G401 (cell line): ENCODE measurements around the gene XPO1. TPM values are rescaled to one million over a fixed set of nuclear protein-coding genes. Genes with fewer than 3 reads are reported as not detected.
"Not testable (repeated sequence)": the region's sequence is repeated elsewhere in the genome, so short reads cannot be mapped to it uniquely, and the experiment has no call there.

Source experiments
- DNase-seq: peaks from one replicate; pipeline ENCODE4 v3.0.0-alpha.2; 2015; ENCODE audit warnings: low spot score
- in situ Hi-C: cut with HindIII; loops from 2 replicates; pipeline ENCODE4 v1.10.0; 2016; ENCODE audit warnings: low sequenced_read_pairs, mixed read lengths
- total RNA-seq: library from RNA; depleted of rRNA; stranded (reverse); fragments of >200 nt; shearing (Covaris generic); gene quantifications from 2 replicates; pipeline ENCODE4 v1.2.3, GENCODE V29; 2014; rRNA removed

The XPO1 gene
- 201 and 217 TPM in 2 replicates for total RNA-seq

- in situ Hi-C loops: no loop called here
- peak; percentile 99 for DNase-seq
Observed at GRCh38 chr2:61538200-61538919, at the start of gene XPO1. Gene XPO1, minus strand, starts transcription at chr2:61538356. Its CDS starts 4,459 bp downstream, at chr2:61533897.

GRCh38 chr2:61586928-61587327, 48.8 kb upstream of the XPO1 start:
- DNase-seq, in situ Hi-C loops: not testable (repeated sequence)

GRCh38 chr2:61585383-61585782, 47.2 kb upstream of the XPO1 start:
- in situ Hi-C loops: no loop called here
- DNase-seq: no peak

GRCh38 chr2:61584368-61584767, 46.2 kb upstream of the XPO1 start:
- DNase-seq, in situ Hi-C loops: not testable (repeated sequence)

- no peak for DNase-seq
- in situ Hi-C loops: no loop called here
Observed at GRCh38 chr2:61582165-61582564, 44.0 kb upstream of the XPO1 start.

GRCh38 chr2:61581716-61582115, 43.6 kb upstream of the XPO1 start:
- DNase-seq: no peak
- in situ Hi-C loops: no loop called here

GRCh38 chr2:61575447-61575859, 37.3 kb upstream of the XPO1 start:
- no peak for DNase-seq
- in situ Hi-C loops: no loop called here

- in situ Hi-C loops: no loop called here
- DNase-seq: no peak
Observed at GRCh38 chr2:61566566-61566965, 28.4 kb upstream of the XPO1 start.

- in situ Hi-C loops: no loop called here
- no peak for DNase-seq
Observed at GRCh38 chr2:61562615-61563014, 24.5 kb upstream of the XPO1 start.

GRCh38 chr2:61558160-61558559, 20.0 kb upstream of the XPO1 start:
- DNase-seq: no peak
- in situ Hi-C loops: no loop called here

- in situ Hi-C loops: no loop called here
- DNase-seq: no peak
Observed at GRCh38 chr2:61557381-61557780, 19.2 kb upstream of the XPO1 start.

GRCh38 chr2:61554604-61555003, 16.4 kb upstream of the XPO1 start:
- in situ Hi-C loops: no loop called here
- DNase-seq: no peak

GRCh38 chr2:61550375-61551209, 12.4 kb upstream of the XPO1 start:
- in situ Hi-C loops: no loop called here

GRCh38 chr2:61549546-61549945, 11.4 kb upstream of the XPO1 start:
- DNase-seq: no peak
- in situ Hi-C loops: no loop called here

More at GRCh38 chr2:61550375-61551209, 12.4 kb upstream of the XPO1 start:
- no peak for DNase-seq

GRCh38 chr2:61543062-61543461, 4.9 kb upstream of the XPO1 start:
- in situ Hi-C loops: no loop called here
- no peak for DNase-seq

GRCh38 chr2:61540167-61540566, 2.0 kb upstream of the XPO1 start:
- in situ Hi-C loops, DNase-seq: not testable (repeated sequence)

GRCh38 chr2:61538920-61539520, 864 bp upstream of the XPO1 start:
- in situ Hi-C loops: no loop called here
- peak; percentile 67 for DNase-seq

- in situ Hi-C loops: no loop called here
- no peak for DNase-seq
Observed at GRCh38 chr2:61537950-61538199, 281 bp downstream of the XPO1 start.

GRCh38 chr2:61537277-61537949, 743 bp downstream of the XPO1 start:
- no peak for DNase-seq
- in situ Hi-C loops: no loop called here
